DOHH2 (cell line): ENCODE results near the gene TUFM.

Experiments
- H3F3A ChIP-seq: fragments of 200-600 bp; sonication (generic), shearing (Covaris generic); 2 replicates; pipeline ENCODE4 v1.6.0; 2016; ENCODE audit warnings: antibody characterized with exemption, mild to moderate bottlenecking; ENCODE audit not compliant: control insufficient read depth, insufficient read depth
- H3K27ac ChIP-seq: fragments of 200-600 bp; sonication (generic); 2 replicates; pipeline ENCODE4 v1.5.1; 2014; ENCODE audit warnings: low read depth, mild to moderate bottlenecking, low read length, moderate library complexity
- H3K27me3 ChIP-seq: fragments of 200-600 bp; sonication (generic); 2 replicates; pipeline ENCODE4 v1.6.1; 2014; ENCODE audit warnings: mild to moderate bottlenecking, low read length, mixed read lengths; ENCODE audit not compliant: control insufficient read depth
- H3K36me3 ChIP-seq: fragments of 200-600 bp; sonication (generic); 2 replicates; pipeline ENCODE4 v1.6.1; 2014; ENCODE audit warnings: mild to moderate bottlenecking, low read length, moderate library complexity, mixed read lengths; ENCODE audit not compliant: control insufficient read depth
- H3K4me1 ChIP-seq: fragments of 200-600 bp; sonication (generic); 2 replicates; pipeline ENCODE4 v1.6.1; 2014; ENCODE audit warnings: mild to moderate bottlenecking, low read length, mixed read lengths; ENCODE audit not compliant: control insufficient read depth
- H3K4me2 ChIP-seq: fragments of 200-600 bp; sonication (generic); 2 replicates; pipeline ENCODE4 v1.6.0; 2014; ENCODE audit warnings: mild to moderate bottlenecking, low read length, moderate library complexity
- H3K4me3 ChIP-seq: fragments of 200-600 bp; sonication (generic); 2 replicates; pipeline ENCODE4 v1.5.1; 2014; ENCODE audit warnings: mild to moderate bottlenecking, low read length, mixed read lengths
- H3K79me2 ChIP-seq: fragments of 200-600 bp; sonication (generic); 2 replicates; pipeline ENCODE4 v1.6.1; 2014; ENCODE audit warnings: mild to moderate bottlenecking, low read length, mixed read lengths; ENCODE audit not compliant: control insufficient read depth
- H3K9me2 ChIP-seq: fragments of 200-600 bp; sonication (generic); replicated peaks from 2 replicates; pipeline ENCODE4 v1.6.1; 2014; ENCODE audit warnings: mild to moderate bottlenecking, low read length, mixed read lengths; ENCODE audit not compliant: control insufficient read depth
- H3K9me3 ChIP-seq: fragments of 200-600 bp; sonication (generic); 2 replicates; pipeline ENCODE4 v1.6.1; 2014; ENCODE audit warnings: antibody characterized with exemption, low read length, mixed read lengths; ENCODE audit not compliant: control insufficient read depth, insufficient read depth
- H4K20me1 ChIP-seq: fragments of 200-600 bp; sonication (generic); 2 replicates; pipeline ENCODE4 v1.6.0; 2014; ENCODE audit warnings: low read depth, mild to moderate bottlenecking, antibody characterized with exemption, low read length, moderate library complexity; ENCODE audit not compliant: control insufficient read depth, insufficient read depth
- EZH2phosphoT487 ChIP-seq: fragments of 200-600 bp; sonication (generic); IDR thresholded peaks from 2 replicates; pipeline ENCODE4 v1.6.1; 2017; ENCODE audit warnings: borderline replicate concordance, mild to moderate bottlenecking, antibody characterized with exemption, low read length, moderate library complexity, mixed read lengths
- TF ChIP-seq, protein P1 (sequence below): fragments of 200-600 bp; sonication (generic); IDR thresholded peaks from one replicate; pipeline ENCODE4 v1.5.1; 2014; ENCODE audit warnings: antibody characterized with exemption, mild to moderate bottlenecking, low read depth, low read length; ENCODE audit not compliant: poor library complexity, severe bottlenecking

The TUFM gene

DNA sequence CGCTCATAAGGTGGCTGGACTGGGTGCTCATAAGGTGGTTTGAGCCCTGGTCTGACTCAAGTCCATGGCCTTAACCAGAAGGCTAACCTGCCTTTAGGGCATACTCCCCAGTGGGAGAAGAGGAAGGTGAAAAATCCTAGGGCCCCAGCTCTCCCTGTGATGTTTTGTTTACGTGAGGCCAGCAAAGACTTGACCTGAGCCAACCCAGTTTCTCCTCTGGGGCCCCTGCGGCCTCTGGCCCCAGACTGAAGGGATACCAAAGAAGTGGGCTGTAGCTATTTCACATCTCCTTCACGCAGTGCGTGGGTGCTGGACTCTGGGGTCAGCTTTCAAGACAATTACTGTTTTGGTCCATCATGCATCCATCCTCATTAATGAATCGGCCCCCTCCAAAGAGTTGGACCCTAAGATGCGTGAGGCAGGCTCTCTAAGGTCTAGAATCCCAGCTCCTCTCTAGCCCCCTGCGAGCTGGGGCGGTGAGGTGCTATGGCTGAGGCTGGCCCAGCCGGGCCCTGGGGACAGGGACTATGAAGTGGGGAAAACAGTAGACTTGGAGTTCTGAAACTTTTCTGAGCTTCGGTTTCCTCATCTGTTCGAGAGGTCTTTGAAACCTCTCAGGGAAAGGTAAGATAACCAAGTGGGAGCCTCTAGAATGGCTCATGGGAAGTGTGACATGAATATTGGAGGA, 19.0 kb upstream of the TUFM start:
- Histone ChIP-seq H3K4me3 (peak overlapping the region; percentile 100), H3K4me1 (peaks cover 24% of the 10 kb centered on the region), H3K27me3 (no peaks in the 10 kb centered on the region), H3K9me2 (no peaks in the 10 kb centered on the region), H3K9me3 (no peaks in the 10 kb centered on the region), H3F3A (peaks cover 2% of the 10 kb centered on the region; the same call in 1 of the 2 replicates), H3K4me2 (peak overlapping the region; percentile 88), H4K20me1 (no peaks in the 10 kb centered on the region), H3K36me3 (peaks cover 33% of the 10 kb centered on the region), H3K79me2 (peaks cover 56% of the 10 kb centered on the region), H3K27ac (no peak overlapping the region)
- TF ChIP-seq EZH2phosphoT487 = no peak
- TF ChIP-seq, protein P1, sequence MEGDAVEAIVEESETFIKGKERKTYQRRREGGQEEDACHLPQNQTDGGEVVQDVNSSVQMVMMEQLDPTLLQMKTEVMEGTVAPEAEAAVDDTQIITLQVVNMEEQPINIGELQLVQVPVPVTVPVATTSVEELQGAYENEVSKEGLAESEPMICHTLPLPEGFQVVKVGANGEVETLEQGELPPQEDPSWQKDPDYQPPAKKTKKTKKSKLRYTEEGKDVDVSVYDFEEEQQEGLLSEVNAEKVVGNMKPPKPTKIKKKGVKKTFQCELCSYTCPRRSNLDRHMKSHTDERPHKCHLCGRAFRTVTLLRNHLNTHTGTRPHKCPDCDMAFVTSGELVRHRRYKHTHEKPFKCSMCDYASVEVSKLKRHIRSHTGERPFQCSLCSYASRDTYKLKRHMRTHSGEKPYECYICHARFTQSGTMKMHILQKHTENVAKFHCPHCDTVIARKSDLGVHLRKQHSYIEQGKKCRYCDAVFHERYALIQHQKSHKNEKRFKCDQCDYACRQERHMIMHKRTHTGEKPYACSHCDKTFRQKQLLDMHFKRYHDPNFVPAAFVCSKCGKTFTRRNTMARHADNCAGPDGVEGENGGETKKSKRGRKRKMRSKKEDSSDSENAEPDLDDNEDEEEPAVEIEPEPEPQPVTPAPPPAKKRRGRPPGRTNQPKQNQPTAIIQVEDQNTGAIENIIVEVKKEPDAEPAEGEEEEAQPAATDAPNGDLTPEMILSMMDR = no peak

DNA sequence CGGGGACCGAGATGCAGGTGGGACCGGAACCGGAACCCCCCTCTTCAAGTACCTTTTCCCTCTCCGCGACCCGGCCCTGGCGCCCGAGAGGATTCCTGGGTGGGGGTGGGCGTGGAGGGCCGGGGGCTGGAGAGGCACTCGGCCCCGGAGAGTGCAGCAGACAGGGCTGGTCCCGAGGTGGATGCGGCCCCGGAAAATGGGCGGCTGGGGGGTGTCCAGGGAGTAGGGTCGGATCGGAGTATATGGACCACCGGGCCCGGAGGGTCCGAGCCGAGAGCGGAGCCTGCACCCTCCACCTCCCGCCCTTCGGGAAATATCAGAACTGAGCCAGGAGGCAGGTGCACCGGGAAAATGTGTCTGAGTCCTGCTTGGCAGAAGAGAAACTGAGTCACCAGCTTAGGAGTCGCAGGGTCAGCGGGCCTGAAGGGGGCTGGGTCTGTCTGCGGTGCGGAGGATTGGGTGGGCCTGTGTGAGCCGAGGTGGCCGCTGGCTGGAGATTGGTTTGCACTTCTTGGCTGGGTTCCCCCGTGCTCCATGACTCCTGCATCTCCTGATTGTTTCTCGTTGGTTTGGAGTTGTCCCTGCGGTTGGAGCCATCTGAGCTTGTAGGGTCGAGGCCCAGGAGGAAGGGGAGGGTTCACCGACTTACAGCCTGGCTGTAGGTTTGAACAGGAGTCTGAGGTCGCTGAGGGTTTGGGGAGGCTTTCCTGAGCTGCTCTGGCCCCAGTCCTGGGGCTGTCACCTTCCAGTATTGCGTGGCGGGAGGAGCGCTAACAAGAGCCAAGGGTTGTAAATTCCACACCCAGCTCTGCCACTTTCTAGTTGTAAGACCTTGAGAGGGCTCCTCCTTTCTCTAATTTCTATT, 18.0 kb upstream of the TUFM start:
- peaks cover 24% of the 10 kb centered on the region for H3K4me1 ChIP-seq
- H3F3A ChIP-seq = peaks cover 7% of the 10 kb centered on the region
- H4K20me1 ChIP-seq = no peaks in the 10 kb centered on the region
- TF ChIP-seq, protein P1 = no peak
- peak overlapping the region; percentile 100 for H3K4me3 ChIP-seq
- peaks cover 23% of the 10 kb centered on the region for H3K36me3 ChIP-seq
- H3K9me2 ChIP-seq = no peaks in the 10 kb centered on the region
- peaks cover 56% of the 10 kb centered on the region for H3K79me2 ChIP-seq
- H3K9me3 ChIP-seq = no peaks in the 10 kb centered on the region
- peak overlapping the region; percentile 90 for H3K27ac ChIP-seq
- H3K4me2 ChIP-seq = peak overlapping the region; percentile 88
- H3K27me3 ChIP-seq = no peaks in the 10 kb centered on the region

DNA sequence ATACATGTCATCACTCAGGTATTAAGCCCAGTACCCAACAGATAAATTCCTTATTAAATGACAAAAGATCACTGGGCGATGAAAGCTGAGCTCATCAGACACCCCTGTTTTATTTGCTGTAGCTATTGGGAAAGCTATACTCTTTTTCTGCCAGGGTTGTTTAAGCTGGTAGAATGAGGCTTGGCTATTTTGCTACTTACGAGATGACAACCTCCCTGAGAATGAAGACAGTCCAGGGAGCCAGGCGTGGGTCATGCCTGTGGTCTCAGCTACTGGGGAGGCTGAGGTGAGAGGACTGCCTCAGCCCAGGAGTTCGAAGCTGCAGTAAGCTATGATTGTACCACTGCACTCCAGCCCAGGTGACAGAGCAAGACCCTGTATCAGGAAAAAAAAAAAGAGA, 13.2 kb upstream of the TUFM start:
- no peaks in the 10 kb centered on the region for H3K9me3 ChIP-seq
- no peak overlapping the region for H3K4me2 ChIP-seq
- no peaks in the 10 kb centered on the region for H4K20me1 ChIP-seq
- peaks cover 3% of the 10 kb centered on the region; the same call in 1 of the 2 replicates for H3K36me3 ChIP-seq
- no peaks in the 10 kb centered on the region for H3K27me3 ChIP-seq
- H3K4me1 ChIP-seq = peaks cover 10% of the 10 kb centered on the region
- no peak overlapping the region for H3K4me3 ChIP-seq
- H3K27ac ChIP-seq = no peak overlapping the region
- H3K9me2 ChIP-seq = no peaks in the 10 kb centered on the region
- peaks cover 7% of the 10 kb centered on the region for H3F3A ChIP-seq
- H3K79me2 ChIP-seq = peaks cover 27% of the 10 kb centered on the region
- no peak for TF ChIP-seq EZH2phosphoT487
- TF ChIP-seq, protein P1 = no peak
